HepG2 (cell line): ENCODE results near the gene IL6ST. TPM values are rescaled to one million over a fixed set of nuclear protein-coding genes. Genes with fewer than 3 reads are reported as not detected.

Experiments used
- ARNT2 ChIP-seq: sonication (generic); formaldehyde crosslinking; IDR thresholded peaks from 2 replicates; pipeline ENCODE4 v1.8.0; 2022; ENCODE audit warnings: mild to moderate bottlenecking, low read depth, missing genetic modification reagents, moderate library complexity
- ATF7-NPFF ChIP-seq: sonication (generic); formaldehyde crosslinking; IDR thresholded peaks from 2 replicates; pipeline ENCODE4 v1.8.1; 2023; ENCODE audit warnings: mild to moderate bottlenecking, low read depth, missing genetic modification reagents, moderate library complexity
- CHCHD3 ChIP-seq: sonication (generic); formaldehyde crosslinking; IDR thresholded peaks from 2 replicates; pipeline ENCODE4 v1.8.0; 2022; ENCODE audit warnings: mild to moderate bottlenecking, missing genetic modification reagents, moderate library complexity
- HMG20A ChIP-seq: IDR thresholded peaks from 2 replicates; pipeline ENCODE4 v1.6.1; 2016; ENCODE audit warnings: borderline replicate concordance
- HNRNPH1 ChIP-seq: fragments of 200-400 bp; formaldehyde crosslinking; optimal IDR thresholded peaks from 2 replicates; pipeline ENCODE3; 2017; ENCODE audit warnings: mild to moderate bottlenecking, low read depth, low read length
- MAFG ChIP-seq: sonication (generic); formaldehyde crosslinking; IDR thresholded peaks from 2 replicates; pipeline ENCODE4 v1.5.1; 2020; ENCODE audit warnings: mild to moderate bottlenecking, missing genetic modification reagents
- NCOA1 ChIP-seq: sonication (generic); formaldehyde crosslinking; IDR thresholded peaks from 2 replicates; pipeline ENCODE4 v1.9.0; 2021; ENCODE audit warnings: missing genetic modification reagents
- SMARCC2 ChIP-seq: fragments of 450-650 bp; IDR thresholded peaks from 2 replicates; pipeline ENCODE4 v1.6.1; 2017; ENCODE audit warnings: antibody characterized with exemption, mild to moderate bottlenecking
- SMYD3 ChIP-seq: sonication (generic); formaldehyde crosslinking; IDR thresholded peaks from 2 replicates; pipeline ENCODE4 v1.8.1; 2023; ENCODE audit warnings: mild to moderate bottlenecking, missing genetic modification reagents
- TAF1 ChIP-seq: sonication (generic); formaldehyde crosslinking; IDR thresholded peaks from 2 replicates; pipeline ENCODE4 v1.4.0; 2020; ENCODE audit warnings: missing genetic modification reagents
- TFDP2 ChIP-seq: sonication (generic); formaldehyde crosslinking; IDR thresholded peaks from 2 replicates; pipeline ENCODE4 v1.4.0; 2020; ENCODE audit warnings: missing genetic modification reagents
- ZC3H13 ChIP-seq: sonication (generic); formaldehyde crosslinking; IDR thresholded peaks from 2 replicates; pipeline ENCODE4 v1.8.1; 2023; ENCODE audit warnings: mild to moderate bottlenecking, missing genetic modification reagents, moderate library complexity
- ZEB1 ChIP-seq: IDR thresholded peaks from 2 replicates; pipeline ENCODE4 v1.6.1; 2012; ENCODE audit warnings: mild to moderate bottlenecking, low read depth, inconsistent platforms; ENCODE audit not compliant: insufficient replicate concordance
- ZMYM2 ChIP-seq: sonication (generic); formaldehyde crosslinking; IDR thresholded peaks from 2 replicates; pipeline ENCODE4 v1.8.0; 2022; ENCODE audit warnings: mild to moderate bottlenecking, missing genetic modification reagents
- ZNF276 ChIP-seq: sonication (generic); formaldehyde crosslinking; IDR thresholded peaks from 2 replicates; pipeline ENCODE4 v1.4.0; 2020; ENCODE audit warnings: mild to moderate bottlenecking, low read depth, missing genetic modification reagents
- ZNF501 ChIP-seq: sonication (generic); formaldehyde crosslinking; IDR thresholded peaks from 2 replicates; pipeline ENCODE4 v1.5.1; 2020; ENCODE audit warnings: mild to moderate bottlenecking, moderate library complexity, missing genetic modification reagents
- ZNF687 ChIP-seq: sonication (generic); formaldehyde crosslinking; IDR thresholded peaks from 2 replicates; pipeline ENCODE4 v1.5.1; 2020; ENCODE audit warnings: mild to moderate bottlenecking, missing genetic modification reagents, moderate library complexity
- ZNF703 ChIP-seq: sonication (generic); formaldehyde crosslinking; IDR thresholded peaks from 2 replicates; pipeline ENCODE4 v1.5.1; 2020; ENCODE audit warnings: missing genetic modification reagents, mild to moderate bottlenecking, moderate library complexity, borderline replicate concordance
- ZNF839 ChIP-seq: sonication (generic); formaldehyde crosslinking; IDR thresholded peaks from 2 replicates; pipeline ENCODE4 v1.4.0; 2020; ENCODE audit warnings: missing genetic modification reagents, mild to moderate bottlenecking, borderline replicate concordance
- polyA plus RNA-seq, 8 experiments: library from polyadenylated mRNA; depleted of rRNA in 3 of 8; stranded (reverse) in 7 of 8; unstranded in 1 of 8; fragments of >200 nt; fragmentation: Illumina TruSeq in 4 of 8; extraction: Trizol in 4 of 8; gene quantifications; 2 replicates each; pipeline versions ENCODE4 v1.2.1 to v1.2.3, GENCODE V29; 2011 to 2016; ENCODE audit warnings: low read depth in 4 of 8, missing spikeins in 1 of 8, mixed read lengths in 1 of 8; ENCODE audit not compliant: insufficient read depth in 1 of 8
- total RNA-seq, 5 experiments: library from RNA; depleted of rRNA; stranded (reverse); fragments of >200 nt; fragmentation: Illumina TruSeq; extraction: Trizol; gene quantifications; 2 replicates each; pipeline ENCODE4 v1.2.3, GENCODE V29; 2016; ENCODE audit warnings: low read depth in 1 of 5

The IL6ST gene
- total and polyA plus RNA-seq, 2 of the 13 experiments (the other 11 are each of a cell fraction or from before 2014, with no cell fraction given) = 66.6 to 166 TPM

- peak; percentile 71; the same call in 1 of the 2 replicates for TF ChIP-seq TFDP2
- no peak for TF ChIP-seq HNRNPH1
- TF ChIP-seq ZMYM2 (CRISPR knock-in tag) = peak; percentile 63; the same call in 1 of the 2 replicates
- no peak for TF ChIP-seq SMARCC2
- TF ChIP-seq ATF7-NPFF = 0 out of 2 replicates have a peak, but pooled peaks have one; percentile 18
- peak; percentile 93 for TF ChIP-seq ZNF687 (CRISPR knock-in tag)
- TF ChIP-seq TAF1 (CRISPR knock-in tag) = peak; percentile 48
- TF ChIP-seq ZNF839 (CRISPR knock-in tag) = no peak
- TF ChIP-seq ZC3H13 (CRISPR knock-in tag) = 0 out of 2 replicates have a peak, but pooled peaks have one; percentile 13
- no peak; the same call in 1 of the 2 replicates for TF ChIP-seq ARNT2
- TF ChIP-seq ZEB1 = no peak
- TF ChIP-seq NCOA1 (CRISPR knock-in tag) = no peak
- no peak for TF ChIP-seq ZNF703 (CRISPR knock-in tag)
- no peak for TF ChIP-seq CHCHD3
- TF ChIP-seq SMYD3 (CRISPR knock-in tag) = no peak
- peak; percentile 71; the same call in 1 of the 2 replicates for TF ChIP-seq ZNF501 (CRISPR knock-in tag)
- no peak for TF ChIP-seq MAFG (CRISPR knock-in tag)
- 0 out of 2 replicates have a peak, but pooled peaks have one; percentile 70 for TF ChIP-seq ZNF276 (CRISPR knock-in tag)
- TF ChIP-seq HMG20A = peak; percentile 57; the same call in 1 of the 2 replicates
Observed at GRCh38 chr5:55994998-55995914, 493 bp upstream of the IL6ST start (continued).
